ENCODE results near the gene SLC16A2.
"Not testable (repeated sequence)": the region's sequence is repeated elsewhere in the genome, so short reads cannot be mapped to it uniquely, and the experiment has no call there.

The SLC16A2 gene

GRCh38 chrX:74509989-74510388, 88.7 kb downstream of the SLC16A2 start:
- no peak for DNase-seq

DNA sequence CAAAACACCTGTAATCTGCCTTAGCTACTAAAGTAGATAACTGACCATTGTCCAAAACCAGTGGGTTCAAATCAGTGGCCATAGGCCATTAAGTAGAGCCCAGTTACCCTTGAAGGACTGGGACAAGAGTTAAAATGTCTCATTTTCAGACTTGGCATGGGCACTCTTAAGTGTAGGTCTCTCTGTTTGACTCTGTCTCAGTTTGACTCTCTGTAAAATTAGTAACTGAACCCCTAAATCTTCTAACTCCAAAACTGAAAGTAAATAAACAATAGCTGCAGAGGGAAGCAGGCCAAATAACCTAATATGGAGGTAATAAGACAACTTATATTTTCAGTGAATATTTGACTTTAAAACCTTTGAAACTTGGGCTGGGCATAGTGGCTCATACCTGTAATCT, 89.1 kb downstream of the SLC16A2 start:
- no peak for DNase-seq

- no peak for DNase-seq
Observed at GRCh38 chrX:74511704-74512103, 90.4 kb downstream of the SLC16A2 start.

- DNase-seq = no peak
Observed at GRCh38 chrX:74514384-74514783, 93.1 kb downstream of the SLC16A2 start.

GRCh38 chrX:74515356-74515755, 94.1 kb downstream of the SLC16A2 start:
- no peak for DNase-seq

DNA sequence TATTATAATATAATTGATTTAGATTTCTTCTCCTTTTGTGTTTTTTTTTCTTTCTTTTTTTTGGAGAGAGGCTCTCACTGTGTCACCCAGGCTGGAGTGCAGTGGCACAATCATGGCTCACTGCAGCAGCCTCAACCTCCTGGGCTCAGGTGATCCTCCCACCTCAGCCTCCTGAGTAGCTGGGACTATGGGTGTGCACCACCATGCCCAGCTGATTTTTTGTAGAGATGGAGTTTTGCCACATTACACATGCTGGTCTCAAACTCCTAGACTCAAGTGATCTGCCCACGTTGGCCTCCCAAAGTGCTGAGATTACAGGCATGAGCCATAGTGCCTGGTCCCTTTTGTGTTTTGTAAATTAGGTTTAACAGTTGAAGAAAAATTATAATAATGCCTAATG, 94.7 kb downstream of the SLC16A2 start:
- not testable (repeated sequence) for DNase-seq

- no peak for DNase-seq
Observed at GRCh38 chrX:74519870-74520269, 98.6 kb downstream of the SLC16A2 start.

DNA sequence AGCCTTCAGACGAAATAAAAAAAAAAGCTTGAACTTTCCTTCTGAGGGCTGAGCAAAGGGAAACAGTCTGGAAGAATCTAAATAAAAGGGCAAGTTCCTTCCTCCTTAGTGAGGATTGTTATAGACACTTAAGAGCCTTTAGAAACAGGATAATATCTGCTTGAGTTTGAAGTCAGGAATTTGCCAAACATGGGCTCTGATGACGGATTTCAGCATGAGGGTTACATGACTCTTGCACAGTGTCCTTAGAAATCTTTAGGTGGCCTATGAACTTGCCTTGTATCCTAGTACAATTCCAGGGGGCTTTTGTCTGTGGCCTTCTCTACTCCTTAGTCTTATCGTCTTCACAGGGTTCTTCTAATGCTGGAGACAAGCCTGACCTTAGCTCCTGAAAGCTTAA, 99.0 kb downstream of the SLC16A2 start:
- DNase-seq = no peak

GRCh38 chrX:74520896-74521295, 99.6 kb downstream of the SLC16A2 start:
- DNase-seq = no peak

- no peak for DNase-seq
Observed at GRCh38 chrX:74521961-74522751, 100.9 kb downstream of the SLC16A2 start.

DNA sequence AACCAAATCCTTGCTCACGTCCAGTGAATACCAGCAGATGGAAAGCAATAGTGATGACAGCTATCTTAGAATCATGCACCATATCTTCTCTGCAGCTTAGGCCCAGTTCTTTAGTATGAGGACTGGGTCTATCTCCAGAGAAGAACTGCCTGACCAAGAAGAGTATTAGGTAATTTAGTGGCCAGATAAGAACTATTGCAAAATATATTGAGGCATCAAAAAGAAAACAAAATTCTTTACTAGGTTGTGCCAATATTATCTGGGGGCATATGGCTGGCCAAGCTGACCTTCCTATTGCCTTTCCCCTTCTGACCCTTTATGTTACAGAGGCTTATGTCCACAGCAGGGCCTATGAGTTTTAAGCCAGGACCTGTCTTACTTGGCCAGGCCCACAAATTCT, 101.9 kb downstream of the SLC16A2 start:
- DNase-seq = no peak

DNA sequence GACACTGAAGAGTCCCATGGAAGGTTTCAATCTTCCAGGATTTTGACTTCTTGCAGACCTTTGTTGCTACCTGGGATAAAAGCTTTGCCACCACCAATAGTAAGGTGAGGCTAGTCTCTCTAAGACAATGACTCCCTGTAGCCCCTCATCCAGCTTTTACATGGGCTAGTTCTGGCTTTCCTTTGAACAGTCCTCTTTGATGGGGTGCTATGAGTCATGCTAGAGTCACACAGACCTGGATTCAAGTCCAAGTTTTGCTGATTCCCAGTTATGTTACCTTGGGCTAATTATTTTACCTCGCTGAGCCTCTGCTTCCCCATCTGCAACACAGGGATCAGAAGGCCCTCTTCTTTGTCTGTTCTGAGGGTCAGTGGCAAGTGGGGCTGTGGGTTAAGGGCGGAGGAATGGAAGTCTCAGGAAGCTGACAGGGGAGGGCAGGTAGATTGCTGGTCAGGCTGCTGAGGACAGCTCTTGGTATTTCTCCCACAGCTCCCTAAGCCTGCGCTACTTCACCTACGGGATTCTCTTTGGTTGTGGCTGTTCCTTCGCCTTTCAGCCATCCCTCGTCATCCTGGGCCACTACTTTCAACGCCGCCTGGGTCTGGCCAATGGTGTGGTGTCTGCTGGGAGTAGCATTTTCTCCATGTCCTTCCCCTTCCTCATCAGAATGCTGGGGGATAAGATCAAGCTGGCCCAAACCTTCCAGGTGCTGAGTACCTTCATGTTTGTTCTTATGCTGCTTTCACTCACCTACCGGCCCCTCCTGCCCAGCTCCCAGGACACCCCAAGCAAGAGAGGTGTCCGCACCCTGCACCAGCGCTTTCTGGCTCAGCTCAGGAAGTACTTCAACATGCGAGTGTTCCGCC, 102.8 kb downstream of the SLC16A2 start:
- no peak for DNase-seq

DNA sequence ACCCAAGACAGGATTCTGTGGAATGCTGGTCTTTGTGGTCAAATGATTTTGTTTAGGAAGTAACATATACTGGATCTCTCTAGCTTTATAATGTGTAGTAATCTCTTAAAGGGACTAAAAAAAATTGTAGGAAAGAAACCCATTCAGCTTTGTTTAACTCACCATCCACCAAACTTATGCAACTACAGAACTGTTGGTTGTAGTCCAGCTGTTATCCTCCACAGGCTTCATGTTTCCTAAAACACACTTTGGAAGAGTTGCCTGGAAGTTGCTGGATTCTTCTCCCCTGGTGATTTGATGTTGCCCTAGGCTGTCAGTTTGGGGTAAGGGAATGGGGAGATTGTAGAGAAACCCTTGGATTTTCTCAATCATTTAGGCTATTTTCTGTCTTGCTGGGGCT, 103.8 kb downstream of the SLC16A2 start:
- no peak for DNase-seq

DNA sequence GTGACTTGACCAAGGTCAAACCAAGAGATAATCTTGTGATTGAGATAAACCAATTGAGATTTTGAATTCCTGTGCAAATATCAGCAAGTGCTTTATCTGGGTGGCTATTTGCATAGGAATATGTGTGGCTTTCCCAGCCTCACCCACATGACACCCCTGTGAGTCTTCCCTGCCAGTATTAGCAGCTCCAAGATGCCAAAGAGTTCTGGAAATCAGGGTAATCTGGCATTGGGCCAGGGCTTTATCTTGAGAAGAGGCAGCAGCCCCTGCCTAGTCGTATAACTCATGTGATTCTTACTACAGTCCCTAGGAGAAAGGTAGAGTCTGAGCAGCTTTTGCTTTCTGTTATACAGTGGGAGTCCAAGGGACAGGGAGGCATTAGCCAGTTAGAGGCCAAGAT, 105.5 kb downstream of the SLC16A2 start:
- no peak for DNase-seq

- no peak for DNase-seq
Observed at GRCh38 chrX:74527350-74527749, 106.1 kb downstream of the SLC16A2 start.

DNA sequence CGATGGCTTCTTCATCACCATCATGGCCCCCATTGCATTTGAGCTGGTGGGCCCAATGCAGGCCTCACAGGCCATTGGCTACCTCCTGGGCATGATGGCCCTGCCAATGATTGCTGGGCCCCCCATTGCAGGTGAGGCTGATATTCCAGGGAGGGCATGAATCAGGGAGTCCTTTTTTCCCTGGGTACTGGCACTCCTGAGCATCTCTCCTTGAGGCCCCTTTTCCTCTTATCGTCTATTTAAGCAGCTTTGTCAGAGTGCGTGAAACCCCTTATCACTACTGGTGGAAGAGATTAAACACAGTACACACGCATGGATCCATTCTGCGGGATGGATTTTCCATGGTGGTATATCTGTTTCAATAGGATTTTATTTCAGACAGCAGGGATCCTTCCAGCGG, 108.0 kb downstream of the SLC16A2 start:
- DNase-seq = no peak

GRCh38 chrX:74531081-74531480, 109.8 kb downstream of the SLC16A2 start:
- DNase-seq = no peak

DNA sequence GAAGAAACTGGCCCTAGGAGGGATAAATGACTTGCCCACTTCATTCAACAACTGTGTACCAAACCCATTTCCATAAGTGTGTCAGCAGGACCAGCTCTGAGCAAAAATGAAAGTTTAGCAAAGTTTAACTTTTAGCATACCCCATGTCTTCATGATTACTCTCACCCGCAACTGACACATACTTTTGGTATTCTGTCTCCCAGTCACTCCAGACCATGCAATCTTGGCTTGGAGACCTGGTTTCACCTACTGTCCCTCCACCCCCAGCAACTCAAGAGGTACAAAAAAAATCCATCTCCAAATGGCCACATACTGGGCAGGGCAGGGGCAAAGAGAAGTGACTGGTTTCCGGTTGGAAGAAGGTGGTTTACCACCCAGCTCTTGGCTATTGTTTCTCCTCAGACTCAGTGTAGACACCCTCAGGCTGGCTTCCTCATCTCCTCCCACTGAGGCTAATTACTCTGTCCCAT, 113.3 kb downstream of the SLC16A2 start:
- DNase-seq = peak; percentile 12

DNA sequence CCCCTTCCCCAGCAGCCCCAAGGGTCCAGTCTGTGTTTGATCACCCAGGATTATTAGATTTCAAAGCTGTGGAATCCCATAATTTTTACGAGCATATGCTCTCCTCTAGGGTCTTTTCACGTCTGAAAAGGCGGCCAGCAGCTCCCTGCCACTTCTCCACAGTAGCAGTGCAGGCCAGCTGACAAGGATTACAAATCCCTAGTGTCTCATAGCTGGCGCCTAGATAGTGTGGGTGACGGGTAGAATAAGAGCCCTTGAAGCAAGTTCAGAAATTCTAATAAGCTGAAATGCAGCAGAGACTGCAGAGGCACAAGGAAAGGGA, 113.8 kb downstream of the SLC16A2 start:
- DNase-seq = no peak

DNA sequence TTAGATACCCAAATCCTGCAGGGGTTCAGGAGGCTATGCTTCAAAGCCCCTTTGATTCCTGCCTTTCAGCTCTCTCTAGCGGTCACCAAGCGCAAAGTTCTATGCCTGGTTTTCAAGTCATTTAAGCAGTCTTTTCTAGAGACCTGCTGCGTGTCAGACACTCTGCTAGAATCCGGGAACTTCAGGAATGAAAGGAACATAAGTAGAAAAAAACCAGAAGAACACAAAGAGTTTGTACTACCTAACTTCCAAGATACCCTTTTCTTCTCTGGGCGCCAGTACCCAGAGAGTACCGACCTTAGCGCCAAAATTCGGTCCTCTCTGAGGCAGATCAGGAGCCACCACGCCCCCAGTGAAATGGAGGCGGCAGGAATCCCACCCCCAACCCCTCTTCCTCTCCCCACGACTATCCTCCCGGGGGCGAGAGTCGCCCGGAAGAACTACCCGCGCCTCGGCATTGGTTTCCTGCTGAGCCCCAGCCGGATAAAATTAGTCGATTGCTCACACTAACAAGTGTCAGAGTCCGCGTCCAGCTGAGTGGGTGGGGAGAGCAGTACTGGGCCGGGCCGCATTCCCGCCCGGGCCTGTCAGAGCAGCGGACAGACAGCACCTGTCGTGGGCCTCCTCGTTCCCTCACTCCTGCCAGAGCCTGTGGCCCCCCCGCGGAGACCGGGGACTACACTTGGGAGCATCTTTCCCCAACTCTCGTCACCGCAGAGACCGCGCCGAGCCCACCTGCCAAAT, 114.3 kb downstream of the SLC16A2 start:
- peak; percentile 61 for DNase-seq

- DNase-seq = peak; percentile 56
Observed at GRCh38 chrX:74536152-74536831, 115.0 kb downstream of the SLC16A2 start.

DNA sequence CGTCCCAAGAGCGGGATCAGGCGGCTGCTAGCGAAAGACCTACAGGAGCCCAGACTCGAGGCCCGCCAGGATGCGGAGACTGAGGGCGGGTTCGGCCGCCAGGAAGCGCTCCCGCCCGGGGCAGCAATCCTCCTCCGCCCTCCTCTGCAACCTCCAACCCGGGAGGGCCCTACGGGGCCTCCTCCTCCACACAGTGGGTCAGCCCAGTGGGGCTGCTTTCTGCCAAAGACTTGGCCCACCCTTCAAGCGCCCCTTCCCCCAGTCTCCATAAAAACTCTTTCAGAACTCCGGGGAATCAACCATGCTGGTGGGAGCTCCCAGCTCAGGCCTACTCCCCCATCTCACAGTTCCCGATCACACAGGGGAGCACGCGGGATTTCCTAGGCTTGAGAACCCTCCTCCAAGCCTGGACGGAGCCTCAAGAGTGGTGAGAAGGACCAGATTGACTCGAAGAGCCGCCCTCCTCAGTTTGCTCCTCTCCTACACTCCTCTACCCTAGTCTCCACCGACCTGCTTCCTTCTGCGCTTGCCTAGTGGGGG, 115.6 kb downstream of the SLC16A2 start:
- DNase-seq = no peak
